ENCODE data around the gene COMMD7.
"Not testable (repeated sequence)": the region's sequence is repeated elsewhere in the genome, so short reads cannot be mapped to it uniquely, and the experiment has no call there.

The COMMD7 gene

GRCh38 chr20:32741151-32741550 lies 2.1 kb downstream of the COMMD7 start:
- H3K4me3 ChIP-seq (ENCODE audit: low read depth in 1 of 2, low read length in 1 of 2), result no peak overlapping the region
- H3K36me3 ChIP-seq, result peaks cover 3% of the 10 kb centered on the region
- no peaks in the 10 kb centered on the region for H3K9me3 ChIP-seq
- H3K27ac ChIP-seq, result no peak overlapping the region
- H3K27me3 ChIP-seq, result no peaks in the 10 kb centered on the region
- TF ChIP-seq CTCF (IDR thresholded peaks at IDR 0.05), result no peak
- peaks cover 17 to 20% of the 10 kb centered on the region in 2 experiments for H3K4me1 ChIP-seq (ENCODE audit: control insufficient read depth in 1 of 2, insufficient read depth in 1 of 2, low read depth in 1 of 2, low read length in 1 of 2)

- Histone ChIP-seq H3K4me1 (ENCODE audit: control insufficient read depth in 1 of 2, insufficient read depth in 1 of 2, low read depth in 1 of 2, low read length in 1 of 2) (peaks cover 6 to 8% of the 10 kb centered on the region in 2 experiments), H3K4me3 (ENCODE audit: low read depth in 1 of 2, low read length in 1 of 2) (no peak overlapping the region), H3K36me3 (peaks cover 6% of the 10 kb centered on the region), H3K27ac (no peak overlapping the region), H3K27me3 (no peaks in the 10 kb centered on the region), H3K9me3 (no peaks in the 10 kb centered on the region)
- TF ChIP-seq CTCF (IDR thresholded peaks at IDR 0.05), result no peak
These were observed 5.7 kb downstream of the COMMD7 start for GRCh38 chr20:32737371-32738223.

GRCh38 chr20:32731882-32732266 lies 11.4 kb downstream of the COMMD7 start:
- TF ChIP-seq CTCF (IDR thresholded peaks at IDR 0.05), result no peak
- Histone ChIP-seq H3K4me3 (ENCODE audit: low read depth in 1 of 2, low read length in 1 of 2) (no peak overlapping the region), H3K36me3 (peaks cover 26% of the 10 kb centered on the region), H3K27ac (no peak overlapping the region), H3K9me3 (no peaks in the 10 kb centered on the region), H3K4me1 (ENCODE audit: control insufficient read depth in 1 of 2, insufficient read depth in 1 of 2, low read depth in 1 of 2, low read length in 1 of 2) (no peaks in the 10 kb centered on the region), H3K27me3 (no peaks in the 10 kb centered on the region)

- H3K4me1 ChIP-seq (ENCODE audit: control insufficient read depth in 1 of 2, insufficient read depth in 1 of 2, low read depth in 1 of 2, low read length in 1 of 2); H3K27me3 ChIP-seq; H3K4me3 ChIP-seq (ENCODE audit: low read depth in 1 of 2, low read length in 1 of 2); H3K27ac ChIP-seq; H3K9me3 ChIP-seq: not testable (repeated sequence)
- H3K36me3 ChIP-seq, result peaks cover 40% of the 10 kb centered on the region
These were observed 13.9 kb downstream of the COMMD7 start for GRCh38 chr20:32729334-32729733.

- peaks cover 40% of the 10 kb centered on the region for H3K36me3 ChIP-seq
- H3K9me3 ChIP-seq; H3K27ac ChIP-seq; H3K27me3 ChIP-seq; H3K4me3 ChIP-seq (ENCODE audit: low read depth in 1 of 2, low read length in 1 of 2); H3K4me1 ChIP-seq (ENCODE audit: control insufficient read depth in 1 of 2, insufficient read depth in 1 of 2, low read depth in 1 of 2, low read length in 1 of 2): not testable (repeated sequence)
These were observed 14.8 kb downstream of the COMMD7 start for GRCh38 chr20:32728435-32728834.

- no peak overlapping the region for H3K4me3 ChIP-seq (ENCODE audit: low read depth in 1 of 2, low read length in 1 of 2)
- no peak overlapping the region for H3K27ac ChIP-seq
- no peaks in the 10 kb centered on the region for H3K27me3 ChIP-seq
- no peaks in the 10 kb centered on the region for H3K9me3 ChIP-seq
- peaks cover 40% of the 10 kb centered on the region for H3K36me3 ChIP-seq
- H3K4me1 ChIP-seq (ENCODE audit: control insufficient read depth in 1 of 2, insufficient read depth in 1 of 2, low read depth in 1 of 2, low read length in 1 of 2), result no peaks in the 10 kb centered on the region
- TF ChIP-seq CTCF (IDR thresholded peaks at IDR 0.05), result no peak
These were observed 15.6 kb downstream of the COMMD7 start for GRCh38 chr20:32727683-32728082.
